K562 (cell line): Measurements from ENCODE around the gene CCL21. TPM values are rescaled to one million over a fixed set of nuclear protein-coding genes. Genes with fewer than 3 reads are reported as not detected.

Experiments
- CEBPB ChIP-seq: fragments of 450-650 bp; IDR thresholded peaks from 2 replicates; pipeline ENCODE4 v1.6.1; 2016; ENCODE audit warnings: missing genetic modification characterization, missing compliant biosample characterization
- CREM ChIP-seq: IDR thresholded peaks from 2 replicates; pipeline ENCODE4 v1.6.1; 2014; ENCODE audit warnings: antibody characterized with exemption, low read depth
- GATAD2B ChIP-seq: fragments of 450-650 bp; IDR thresholded peaks from 2 replicates; pipeline ENCODE4 v1.6.1; 2017; ENCODE audit warnings: mild to moderate bottlenecking, borderline replicate concordance
- MYNN ChIP-seq, 2 experiments: sonication (generic); formaldehyde crosslinking in 1 of 2; IDR thresholded peaks; 2 replicates each; pipeline versions ENCODE4 v1.5.0 to v1.6.1; 2016 to 2020; ENCODE audit warnings: antibody characterized with exemption in 1 of 2, missing genetic modification reagents in 1 of 2
- SETDB1 ChIP-seq: IDR thresholded peaks from one replicate; pipeline ENCODE4 v1.6.1; 2012; ENCODE audit warnings: low read length, control low read depth, inconsistent platforms
- TAF1 ChIP-seq: IDR thresholded peaks from 2 replicates; pipeline ENCODE4 v1.6.1; 2011; ENCODE audit warnings: mild to moderate bottlenecking, low read length, moderate library complexity; ENCODE audit not compliant: insufficient read depth, control insufficient read depth, severe bottlenecking; ENCODE audit errors: extremely low read depth
- TBL1XR1 ChIP-seq, 2 experiments: IDR thresholded peaks; 2 replicates each; pipeline ENCODE4 v1.6.1; 2012; ENCODE audit warnings: improper control_type of control experiment in 2 of 2, low read length in 2 of 2, mild to moderate bottlenecking in 1 of 2
- polyA plus RNA-seq, 8 experiments: library from polyadenylated mRNA; depleted of rRNA in 4 of 8; stranded (reverse) in 5 of 8; unstranded in 3 of 8; fragments of >200 nt; fragmentation: Nextera tagmentation in 2 of 8; fragmentation: Illumina TruSeq in 1 of 8; extraction: Ambion mirVana in 2 of 8; extraction: Trizol in 1 of 8; gene quantifications; 2 replicates each; pipeline versions ENCODE4 v1.2.1 to v1.2.3, GENCODE V29; 2011 to 2014; ENCODE audit warnings: inconsistent platforms in 1 of 8, missing spikeins in 1 of 8
- total RNA-seq, 7 experiments: library from RNA; depleted of rRNA in 6 of 7; stranded (reverse); fragments of >200 nt in 6 of 7; fragmentation: Illumina TruSeq in 2 of 7; extraction: Trizol in 2 of 7; gene quantifications; 2 replicates each; pipeline versions ENCODE4 v1.2.1 to v1.2.3, GENCODE V29; 2011 to 2021; ENCODE audit warnings: low replicate concordance in 1 of 7
- TF ChIP-seq, protein P1 (sequence below): fragments of 450-650 bp; IDR thresholded peaks from one replicate; pipeline ENCODE4 v1.6.1; 2018; ENCODE audit warnings: mild to moderate bottlenecking, moderate library complexity; ENCODE audit not compliant: partially characterized antibody
- TF ChIP-seq, protein P2 (sequence below), 3 experiments: fragments of 200-800 bp in 1 of 3; fragments of 250-450 bp in 1 of 3; fragments of 450-650 bp in 1 of 3; sonication (Bioruptor Pico) in 1 of 3; sonication (Bioruptor generic) in 1 of 3; formaldehyde crosslinking in 1 of 3; IDR thresholded peaks; 2 replicates each; pipeline versions ENCODE4 v1.6.1 to v1.8.0; 2016 to 2022; ENCODE audit warnings: mild to moderate bottlenecking in 2 of 3, missing genetic modification characterization in 2 of 3, missing compliant biosample characterization in 1 of 3, moderate library complexity in 1 of 3

The CCL21 gene
- total and polyA plus RNA-seq, 9 of the 15 experiments (the other 6 are each of a cell fraction or from before 2014, with no cell fraction given), result not detected

GRCh38 chr9:34665381-34666250 lies 44.3 kb downstream of the CCL21 start (continued):
- TF ChIP-seq TBL1XR1 (IDR thresholded peaks at IDR 0.05; ENCODE audit: low read length in 2 of 2) (peak in 1 of 2 experiments; percentile 68; a peak in 2 of 4 replicates), CEBPB (tag) (peak; percentile 85), TAF1 (peak; percentile 85), SETDB1 (no peak), MYNN (IDR thresholded peaks at IDR 0.05) (no peak), MYNN (CRISPR knock-in tag; IDR thresholded peaks at IDR 0.05) (no peak), GATAD2B (0 out of 2 replicates have a peak, but pooled peaks have one; percentile 39), CREM (peak; percentile 97)
- TF ChIP-seq, protein P1, sequence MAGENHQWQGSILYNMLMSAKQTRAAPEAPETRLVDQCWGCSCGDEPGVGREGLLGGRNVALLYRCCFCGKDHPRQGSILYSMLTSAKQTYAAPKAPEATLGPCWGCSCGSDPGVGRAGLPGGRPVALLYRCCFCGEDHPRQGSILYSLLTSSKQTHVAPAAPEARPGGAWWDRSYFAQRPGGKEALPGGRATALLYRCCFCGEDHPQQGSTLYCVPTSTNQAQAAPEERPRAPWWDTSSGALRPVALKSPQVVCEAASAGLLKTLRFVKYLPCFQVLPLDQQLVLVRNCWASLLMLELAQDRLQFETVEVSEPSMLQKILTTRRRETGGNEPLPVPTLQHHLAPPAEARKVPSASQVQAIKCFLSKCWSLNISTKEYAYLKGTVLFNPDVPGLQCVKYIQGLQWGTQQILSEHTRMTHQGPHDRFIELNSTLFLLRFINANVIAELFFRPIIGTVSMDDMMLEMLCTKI, result no peak
- TF ChIP-seq, protein P2, sequence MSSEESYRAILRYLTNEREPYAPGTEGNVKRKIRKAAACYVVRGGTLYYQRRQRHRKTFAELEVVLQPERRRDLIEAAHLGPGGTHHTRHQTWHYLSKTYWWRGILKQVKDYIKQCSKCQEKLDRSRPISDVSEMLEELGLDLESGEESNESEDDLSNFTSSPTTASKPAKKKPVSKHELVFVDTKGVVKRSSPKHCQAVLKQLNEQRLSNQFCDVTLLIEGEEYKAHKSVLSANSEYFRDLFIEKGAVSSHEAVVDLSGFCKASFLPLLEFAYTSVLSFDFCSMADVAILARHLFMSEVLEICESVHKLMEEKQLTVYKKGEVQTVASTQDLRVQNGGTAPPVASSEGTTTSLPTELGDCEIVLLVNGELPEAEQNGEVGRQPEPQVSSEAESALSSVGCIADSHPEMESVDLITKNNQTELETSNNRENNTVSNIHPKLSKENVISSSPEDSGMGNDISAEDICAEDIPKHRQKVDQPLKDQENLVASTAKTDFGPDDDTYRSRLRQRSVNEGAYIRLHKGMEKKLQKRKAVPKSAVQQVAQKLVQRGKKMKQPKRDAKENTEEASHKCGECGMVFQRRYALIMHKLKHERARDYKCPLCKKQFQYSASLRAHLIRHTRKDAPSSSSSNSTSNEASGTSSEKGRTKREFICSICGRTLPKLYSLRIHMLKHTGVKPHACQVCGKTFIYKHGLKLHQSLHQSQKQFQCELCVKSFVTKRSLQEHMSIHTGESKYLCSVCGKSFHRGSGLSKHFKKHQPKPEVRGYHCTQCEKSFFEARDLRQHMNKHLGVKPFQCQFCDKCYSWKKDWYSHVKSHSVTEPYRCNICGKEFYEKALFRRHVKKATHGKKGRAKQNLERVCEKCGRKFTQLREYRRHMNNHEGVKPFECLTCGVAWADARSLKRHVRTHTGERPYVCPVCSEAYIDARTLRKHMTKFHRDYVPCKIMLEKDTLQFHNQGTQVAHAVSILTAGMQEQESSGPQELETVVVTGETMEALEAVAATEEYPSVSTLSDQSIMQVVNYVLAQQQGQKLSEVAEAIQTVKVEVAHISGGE (CRISPR knock-in tag; IDR thresholded peaks at IDR 0.05), result peak in 1 of 3 experiments; percentile 90; a peak in 3 of 6 replicates
